LNCaP clone FGC (cell line): Measurements from ENCODE around the gene RFTN2.
"Not testable (repeated sequence)": the region's sequence is repeated elsewhere in the genome, so short reads cannot be mapped to it uniquely, and the experiment has no call there.

Experiments
- DNase-seq: peaks from one replicate; pipeline ENCODE4 v3.0.0-alpha.2; 2011; ENCODE audit warnings: low read depth
- H3K4me3 ChIP-seq: 2 replicates; pipeline ENCODE4 v1.5.1; 2011; ENCODE audit warnings: mild to moderate bottlenecking, low read depth, low read length, control low read depth
- TF ChIP-seq, protein P1 (sequence below): IDR thresholded peaks from 2 replicates; pipeline ENCODE4 v1.5.1; 2012; ENCODE audit warnings: mild to moderate bottlenecking; ENCODE audit not compliant: control insufficient read depth, insufficient read depth; ENCODE audit errors: extremely low read depth

RFTN2 gene

DNA sequence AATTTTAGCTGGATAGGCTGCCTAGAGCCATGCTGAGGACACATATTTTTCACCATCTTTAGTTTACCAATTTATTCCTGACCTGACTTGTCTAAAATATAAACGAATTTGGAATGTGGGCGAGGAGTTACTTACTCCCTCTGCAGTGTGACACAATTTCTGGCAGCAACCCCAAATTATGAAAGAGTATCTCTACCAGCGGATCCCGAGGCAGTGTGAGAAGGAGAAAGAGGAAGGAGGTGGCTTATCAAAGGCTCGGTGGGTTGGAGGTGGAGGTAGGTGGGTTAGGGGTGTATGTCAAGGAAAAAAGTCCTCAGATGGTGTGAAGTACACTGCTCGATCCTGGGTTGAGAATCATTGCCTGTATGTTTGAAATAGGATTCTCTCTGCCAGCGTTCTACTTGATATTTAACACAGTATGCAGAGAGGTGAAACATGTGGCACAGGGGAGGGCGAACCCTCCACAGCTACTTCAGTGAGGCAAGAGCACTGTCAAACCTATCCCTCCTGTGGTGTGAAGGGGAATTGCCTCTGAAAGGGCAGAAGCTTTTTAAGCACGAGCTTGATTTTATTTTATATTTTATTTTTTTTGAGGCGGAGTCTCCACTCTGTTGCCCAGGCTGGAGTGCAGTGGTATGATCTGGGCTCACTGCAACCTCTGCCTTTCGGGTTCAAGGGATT is 76.0 kb downstream of the RFTN2 start:
- H3K4me3 ChIP-seq: no peak overlapping the region
- DNase-seq: no peak
- TF ChIP-seq, protein P1, sequence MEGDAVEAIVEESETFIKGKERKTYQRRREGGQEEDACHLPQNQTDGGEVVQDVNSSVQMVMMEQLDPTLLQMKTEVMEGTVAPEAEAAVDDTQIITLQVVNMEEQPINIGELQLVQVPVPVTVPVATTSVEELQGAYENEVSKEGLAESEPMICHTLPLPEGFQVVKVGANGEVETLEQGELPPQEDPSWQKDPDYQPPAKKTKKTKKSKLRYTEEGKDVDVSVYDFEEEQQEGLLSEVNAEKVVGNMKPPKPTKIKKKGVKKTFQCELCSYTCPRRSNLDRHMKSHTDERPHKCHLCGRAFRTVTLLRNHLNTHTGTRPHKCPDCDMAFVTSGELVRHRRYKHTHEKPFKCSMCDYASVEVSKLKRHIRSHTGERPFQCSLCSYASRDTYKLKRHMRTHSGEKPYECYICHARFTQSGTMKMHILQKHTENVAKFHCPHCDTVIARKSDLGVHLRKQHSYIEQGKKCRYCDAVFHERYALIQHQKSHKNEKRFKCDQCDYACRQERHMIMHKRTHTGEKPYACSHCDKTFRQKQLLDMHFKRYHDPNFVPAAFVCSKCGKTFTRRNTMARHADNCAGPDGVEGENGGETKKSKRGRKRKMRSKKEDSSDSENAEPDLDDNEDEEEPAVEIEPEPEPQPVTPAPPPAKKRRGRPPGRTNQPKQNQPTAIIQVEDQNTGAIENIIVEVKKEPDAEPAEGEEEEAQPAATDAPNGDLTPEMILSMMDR: peak; percentile 46; the same call in 1 of the 2 replicates

DNA sequence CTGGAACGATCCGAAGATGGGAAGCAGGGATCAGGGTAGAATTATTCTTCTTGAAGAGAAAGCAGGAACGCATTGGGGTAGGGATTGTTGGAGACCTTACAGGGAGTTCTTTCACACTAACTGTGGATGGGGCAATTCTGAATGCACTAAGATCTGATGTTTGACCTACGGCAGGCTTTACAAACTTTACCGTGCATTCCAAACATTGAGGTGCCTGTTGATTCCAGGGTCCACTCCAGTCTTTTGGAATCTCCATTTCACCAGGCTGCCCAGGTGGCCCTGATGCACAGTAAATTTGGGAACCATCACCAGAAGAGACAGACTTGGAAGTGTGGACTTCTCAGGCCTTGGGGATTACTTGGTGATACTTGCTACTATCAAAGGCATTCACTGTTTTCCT is 76.9 kb downstream of the RFTN2 start:
- no peak for DNase-seq
- TF ChIP-seq, protein P1: no peak
- no peak overlapping the region for H3K4me3 ChIP-seq

DNA sequence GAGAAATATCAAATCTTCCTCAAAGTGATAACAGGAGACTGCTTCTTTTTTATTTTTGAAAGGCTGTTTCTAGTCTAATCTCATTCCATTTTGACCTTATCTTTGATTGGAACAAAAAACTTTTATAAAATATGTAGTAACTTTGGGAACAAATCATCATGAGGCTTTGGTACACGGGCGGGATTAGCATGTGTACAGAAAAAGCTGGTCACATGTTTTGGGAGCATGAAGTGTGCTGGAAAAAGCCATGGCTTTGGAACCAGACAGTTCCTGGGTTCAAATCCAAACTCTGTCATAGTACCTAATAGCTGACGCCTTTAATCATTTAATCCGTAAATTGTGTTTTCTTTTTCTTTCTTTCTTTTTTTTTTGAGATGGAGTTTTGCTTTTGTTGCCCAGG is 78.2 kb downstream of the RFTN2 start:
- no peak for DNase-seq
- H3K4me3 ChIP-seq: no peak overlapping the region
- TF ChIP-seq, protein P1: no peak

DNA sequence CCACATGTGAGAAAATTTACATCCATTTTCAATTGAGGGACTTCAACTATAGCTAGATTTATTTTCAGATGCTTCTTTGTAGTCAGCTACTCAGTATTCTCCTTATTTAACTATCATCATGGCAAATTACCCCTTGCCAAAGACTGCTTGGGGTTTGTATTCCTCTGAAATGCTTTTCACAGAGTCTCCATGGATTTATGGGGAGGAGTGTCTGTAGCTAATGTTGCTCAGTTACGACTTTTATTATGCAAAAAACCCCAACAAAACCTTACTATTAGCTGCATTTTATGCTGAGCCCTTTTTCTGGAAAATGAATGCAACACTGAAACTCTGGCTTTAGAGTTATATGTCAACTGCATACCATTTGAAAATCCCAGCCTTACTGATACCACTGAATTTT is 78.6 kb downstream of the RFTN2 start:
- TF ChIP-seq, protein P1: no peak
- DNase-seq: no peak
- no peak overlapping the region for H3K4me3 ChIP-seq

DNA sequence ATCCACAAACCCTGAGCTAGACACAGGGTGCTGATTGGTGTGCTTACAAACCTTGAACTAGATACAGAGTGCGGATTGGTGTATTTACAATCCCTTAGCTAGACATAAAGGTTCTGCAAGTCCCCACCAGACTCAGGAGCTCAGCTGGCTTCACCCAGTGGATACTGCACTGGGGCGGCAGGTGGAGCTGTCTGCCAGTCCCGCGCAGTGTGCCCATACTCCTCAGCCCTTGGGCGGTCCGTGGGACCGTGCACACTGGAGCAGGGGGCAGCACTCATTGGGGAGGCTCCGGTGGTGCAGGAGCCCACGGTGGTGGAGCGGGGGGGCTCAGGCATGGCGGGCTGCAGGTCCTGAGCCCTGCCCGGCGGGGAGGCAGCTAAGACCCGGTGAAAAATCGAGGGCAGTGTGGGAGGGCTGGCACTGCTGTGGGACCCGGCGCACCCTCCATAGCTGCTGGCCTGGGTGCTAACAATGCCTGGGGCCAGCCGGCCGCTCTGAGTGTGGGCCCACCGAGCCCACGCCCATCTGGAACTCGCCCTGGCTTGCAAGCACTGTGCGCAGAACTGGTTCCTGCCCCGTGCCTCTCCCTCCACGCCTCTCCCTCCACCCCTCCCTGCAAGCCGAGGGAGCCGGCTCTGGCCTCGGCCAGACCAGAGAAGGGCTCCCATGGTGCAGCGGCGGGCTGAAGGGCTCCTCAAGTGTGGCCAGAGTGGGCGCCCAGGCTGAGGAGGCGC is 83.9 kb downstream of the RFTN2 start:
- DNase-seq: no peak
- TF ChIP-seq, protein P1: no peak
- no peak overlapping the region for H3K4me3 ChIP-seq

DNA sequence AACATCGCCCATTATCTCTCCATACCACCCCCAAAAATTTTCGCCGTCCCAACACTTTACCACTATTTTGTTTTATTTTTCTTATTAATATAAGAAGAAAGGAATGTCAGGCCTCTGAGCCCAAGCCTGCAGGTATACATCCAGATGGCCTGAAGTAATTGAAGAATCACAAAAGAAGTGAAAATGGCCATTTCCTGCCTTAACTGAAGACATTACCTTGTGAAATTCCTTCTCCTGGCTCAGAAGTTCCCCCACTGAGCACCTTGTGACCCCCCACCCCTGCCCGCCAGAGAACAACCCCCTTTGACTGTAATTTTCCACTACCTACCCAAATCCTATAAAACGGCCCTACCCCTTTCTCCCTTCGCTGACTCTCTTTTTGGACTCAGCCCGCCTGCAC is 88.1 kb downstream of the RFTN2 start:
- H3K4me3 ChIP-seq, DNase-seq: not testable (repeated sequence)

DNA sequence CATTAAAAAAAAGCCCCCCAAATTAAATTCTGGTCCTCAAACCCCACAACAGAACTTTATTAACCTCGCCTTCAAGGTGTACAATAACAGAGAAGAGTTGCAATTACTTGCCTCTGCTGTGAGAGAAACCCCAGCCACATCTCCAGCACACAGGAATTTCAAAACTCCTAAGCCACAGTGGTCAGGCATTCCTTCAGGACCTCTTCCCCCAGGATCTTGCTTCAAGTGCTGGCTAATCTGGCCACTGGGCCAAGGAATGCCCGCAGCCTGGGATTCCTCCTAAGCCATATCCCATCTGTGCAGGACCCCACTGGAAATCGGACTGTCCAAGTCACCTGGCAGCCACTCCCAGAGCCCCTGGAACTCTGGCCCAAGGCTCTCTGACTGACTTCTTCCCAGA is 95.2 kb downstream of the RFTN2 start:
- DNase-seq, H3K4me3 ChIP-seq: not testable (repeated sequence)

DNA sequence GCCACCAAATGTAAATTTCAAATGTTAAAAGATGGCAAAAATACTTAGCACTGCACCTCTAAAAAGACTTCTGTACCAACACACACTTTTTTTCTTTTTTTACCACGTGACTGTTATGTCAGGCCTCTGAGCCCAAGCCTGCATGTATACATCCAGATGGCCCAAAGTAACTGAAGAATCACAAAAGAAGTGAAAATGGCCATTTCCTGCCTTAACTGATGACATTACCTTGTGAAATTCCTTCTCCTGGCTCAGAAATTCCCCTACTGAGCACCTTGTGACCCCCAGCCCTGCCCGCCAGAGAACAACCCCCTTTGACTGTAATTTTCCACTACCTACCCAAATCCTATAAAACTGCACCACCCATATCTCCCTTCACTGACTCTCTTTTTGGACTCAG is 97.1 kb downstream of the RFTN2 start:
- not testable (repeated sequence) for H3K4me3 ChIP-seq, DNase-seq
